ENCODE measurements around the gene MARF1. TPM values are rescaled to one million over a fixed set of nuclear protein-coding genes. Genes with fewer than 3 reads are reported as not detected.

The MARF1 gene
- total RNA-seq, 1 donor from 2014 or later = 19.8 TPM

- no peak for TF ChIP-seq CTCF (IDR thresholded peaks at IDR 0.05; ENCODE audit: insufficient read depth, low read length, poor library complexity, severe bottlenecking)
- Histone ChIP-seq H3K4me3 (ENCODE audit: low read depth, low read length) (no peak overlapping the region), H3K36me3 (ENCODE audit: control insufficient read depth, insufficient read depth, low read length) (no peaks in the 10 kb centered on the region), H3K27me3 (ENCODE audit: control insufficient read depth, insufficient read depth, low read length) (no peaks in the 10 kb centered on the region)
- no peak for DNase-seq (ENCODE audit: low read depth)
Measured at GRCh38 chr16:15654591-15654990, 11.6 kb upstream of the MARF1 start.

- Histone ChIP-seq H3K36me3 (ENCODE audit: control insufficient read depth, insufficient read depth, low read length) (no peaks in the 10 kb centered on the region), H3K4me3 (ENCODE audit: low read depth, low read length) (no peak overlapping the region), H3K27me3 (ENCODE audit: control insufficient read depth, insufficient read depth, low read length) (no peaks in the 10 kb centered on the region)
- DNase-seq (ENCODE audit: low read depth) = no peak
- TF ChIP-seq CTCF (IDR thresholded peaks at IDR 0.05; ENCODE audit: insufficient read depth, low read length, poor library complexity, severe bottlenecking) = no peak
Measured at GRCh38 chr16:15653227-15653626, 10.3 kb upstream of the MARF1 start.

GRCh38 chr16:15652293-15653001 lies 9.5 kb upstream of the MARF1 start:
- TF ChIP-seq CTCF (IDR thresholded peaks at IDR 0.05; ENCODE audit: insufficient read depth, low read length, poor library complexity, severe bottlenecking) = no peak
- no peak for DNase-seq (ENCODE audit: low read depth)
- Histone ChIP-seq H3K36me3 (ENCODE audit: control insufficient read depth, insufficient read depth, low read length) (no peaks in the 10 kb centered on the region), H3K4me3 (ENCODE audit: low read depth, low read length) (no peak overlapping the region), H3K27me3 (ENCODE audit: control insufficient read depth, insufficient read depth, low read length) (no peaks in the 10 kb centered on the region)

GRCh38 chr16:15650698-15651171 lies 7.8 kb upstream of the MARF1 start:
- no peak for DNase-seq (ENCODE audit: low read depth)
- no peaks in the 10 kb centered on the region for H3K36me3 ChIP-seq (ENCODE audit: control insufficient read depth, insufficient read depth, low read length)

GRCh38 chr16:15650019-15650697 lies 7.2 kb upstream of the MARF1 start, which contains the start of gene NDE1:
TSS of gene NDE1 (plus strand) at chr16:15650245. CDS start at chr16:15664779, 14,534 bp downstream.
- no peak for TF ChIP-seq CTCF (IDR thresholded peaks at IDR 0.05; ENCODE audit: insufficient read depth, low read length, poor library complexity, severe bottlenecking)
- H3K27me3 ChIP-seq (ENCODE audit: control insufficient read depth, insufficient read depth, low read length) = no peaks in the 10 kb centered on the region
- no peaks in the 10 kb centered on the region for H3K36me3 ChIP-seq (ENCODE audit: control insufficient read depth, insufficient read depth, low read length)
- peak; percentile 58 for DNase-seq (ENCODE audit: low read depth)
- peak within 1 kb of the TSS; percentile 97 for H3K4me3 ChIP-seq (ENCODE audit: low read depth, low read length)

More at GRCh38 chr16:15650698-15651171, 7.8 kb upstream of the MARF1 start:
- Histone ChIP-seq H3K27me3 (ENCODE audit: control insufficient read depth, insufficient read depth, low read length) (no peaks in the 10 kb centered on the region), H3K4me3 (ENCODE audit: low read depth, low read length) (peak overlapping the region; percentile 97)
- no peak for TF ChIP-seq CTCF (IDR thresholded peaks at IDR 0.05; ENCODE audit: insufficient read depth, low read length, poor library complexity, severe bottlenecking)
